Breast epithelium (tissue), 3 donors: ENCODE measurements around the gene TSKS.

Experiments used
- POLR2A ChIP-seq: fragments of 450-650 bp; IDR thresholded peaks from one replicate; pipeline ENCODE4 v1.6.1; 2016; ENCODE audit warnings: antibody characterized with exemption, mild to moderate bottlenecking, moderate library complexity
- TF ChIP-seq, protein P1 (sequence below), 3 donors: fragments of 450-650 bp; IDR thresholded peaks; one replicate each; pipeline ENCODE4 v1.5.1; 2016 to 2017; ENCODE audit warnings: antibody characterized with exemption in 3 of 3, mild to moderate bottlenecking in 3 of 3, moderate library complexity in 3 of 3

GRCh38 chr19:49802836-49803528, 39.9 kb upstream of the TSKS start:
- TF ChIP-seq, protein P1, sequence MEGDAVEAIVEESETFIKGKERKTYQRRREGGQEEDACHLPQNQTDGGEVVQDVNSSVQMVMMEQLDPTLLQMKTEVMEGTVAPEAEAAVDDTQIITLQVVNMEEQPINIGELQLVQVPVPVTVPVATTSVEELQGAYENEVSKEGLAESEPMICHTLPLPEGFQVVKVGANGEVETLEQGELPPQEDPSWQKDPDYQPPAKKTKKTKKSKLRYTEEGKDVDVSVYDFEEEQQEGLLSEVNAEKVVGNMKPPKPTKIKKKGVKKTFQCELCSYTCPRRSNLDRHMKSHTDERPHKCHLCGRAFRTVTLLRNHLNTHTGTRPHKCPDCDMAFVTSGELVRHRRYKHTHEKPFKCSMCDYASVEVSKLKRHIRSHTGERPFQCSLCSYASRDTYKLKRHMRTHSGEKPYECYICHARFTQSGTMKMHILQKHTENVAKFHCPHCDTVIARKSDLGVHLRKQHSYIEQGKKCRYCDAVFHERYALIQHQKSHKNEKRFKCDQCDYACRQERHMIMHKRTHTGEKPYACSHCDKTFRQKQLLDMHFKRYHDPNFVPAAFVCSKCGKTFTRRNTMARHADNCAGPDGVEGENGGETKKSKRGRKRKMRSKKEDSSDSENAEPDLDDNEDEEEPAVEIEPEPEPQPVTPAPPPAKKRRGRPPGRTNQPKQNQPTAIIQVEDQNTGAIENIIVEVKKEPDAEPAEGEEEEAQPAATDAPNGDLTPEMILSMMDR (IDR thresholded peaks at IDR 0.05), result no peak
- TF ChIP-seq POLR2A, result no peak
